ENCODE measurements around the gene PCGF6. TPM values are rescaled to one million over a fixed set of nuclear protein-coding genes. Genes with fewer than 3 reads are reported as not detected.

PCGF6 gene
- total RNA-seq, 4 donors from 2014 or later: 11.7 to 19.1 (median 17.1) TPM

GRCh38 chr10:103287992-103288391, 62.9 kb downstream of the PCGF6 start:
- Histone ChIP-seq H3K4me3 (no peak overlapping the region), H3K4me1 (no peaks in the 10 kb centered on the region), H3K9me3 (peaks cover 0 to 6% (median 0%) of the 10 kb centered on the region in 3 donors), H3K27ac (no peak overlapping the region), H3K36me3 (no peaks in the 10 kb centered on the region), H3K27me3 (peaks cover 89% of the 10 kb centered on the region)
- TF ChIP-seq EP300 (IDR thresholded peaks at IDR 0.05) (no peak), POLR2AphosphoS5 (IDR thresholded peaks at IDR 0.05) (no peak), POLR2A (IDR thresholded peaks at IDR 0.05) (no peak), CTCF (IDR thresholded peaks at IDR 0.05) (no peak)
- ATAC-seq: no peak
- 72 to 81% methylated on average over 5 of the region's 5 CpGs for WGBS, 2 donors (ENCODE audit: low coverage in 1 of 2)

- ATAC-seq: no peak
- no peaks in the 10 kb centered on the region for H3K9me3 ChIP-seq
- no peaks in the 10 kb centered on the region for H3K4me1 ChIP-seq
- WGBS, 2 donors (ENCODE audit: low coverage in 1 of 2): 71 to 89% methylated on average over 8 to 9 of the region's 11 CpGs
- no peak for TF ChIP-seq POLR2A (IDR thresholded peaks at IDR 0.05)
- no peak overlapping the region for H3K4me3 ChIP-seq
- no peaks in the 10 kb centered on the region for H3K36me3 ChIP-seq
- H3K27ac ChIP-seq: no peak overlapping the region
- H3K27me3 ChIP-seq: peaks cover 91% of the 10 kb centered on the region
These were observed 66.8 kb downstream of the PCGF6 start for GRCh38 chr10:103284170-103284569.

DNA sequence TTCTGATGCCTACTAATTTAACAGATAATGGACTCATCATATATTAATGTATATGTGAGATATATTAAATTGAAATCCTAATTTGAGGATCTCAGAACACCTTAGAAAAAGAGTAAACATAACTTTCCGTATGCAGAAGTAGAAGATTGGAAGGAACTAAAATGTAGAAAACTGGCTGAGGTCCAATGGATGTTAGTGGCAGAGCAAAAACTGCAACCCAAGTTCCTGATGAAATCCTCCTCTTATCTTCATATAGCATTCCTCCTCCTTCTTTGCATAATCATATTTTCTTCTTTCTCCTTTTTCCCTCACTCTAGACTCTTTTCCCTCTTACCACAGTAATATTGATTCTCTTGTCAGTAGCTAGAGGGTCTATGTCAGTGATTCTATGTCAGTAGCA, 68.0 kb downstream of the PCGF6 start:
- H3K27me3 ChIP-seq: peaks cover 91% of the 10 kb centered on the region
- no peak overlapping the region for H3K4me3 ChIP-seq
- H3K4me1 ChIP-seq: peaks cover 0 to 2% (median 0%) of the 10 kb centered on the region in 3 donors
- peaks cover 0 to 5% (median 0%) of the 10 kb centered on the region in 3 donors for H3K9me3 ChIP-seq
- no peak overlapping the region for H3K27ac ChIP-seq
- WGBS, 2 donors (ENCODE audit: low coverage in 1 of 2): 45 to 69% methylated on average over 1 of the region's 1 CpG
- no peak for TF ChIP-seq POLR2A (IDR thresholded peaks at IDR 0.05)
- no peak for TF ChIP-seq EP300 (IDR thresholded peaks at IDR 0.05)
- TF ChIP-seq POLR2AphosphoS5 (IDR thresholded peaks at IDR 0.05): no peak
- TF ChIP-seq CTCF (IDR thresholded peaks at IDR 0.05): no peak
- no peak for ATAC-seq
- H3K36me3 ChIP-seq: no peaks in the 10 kb centered on the region

- Histone ChIP-seq H3K27me3 (peaks cover 91% of the 10 kb centered on the region), H3K9me3 (peaks cover 0 to 9% (median 0%) of the 10 kb centered on the region in 3 donors), H3K27ac (no peak overlapping the region), H3K36me3 (no peaks in the 10 kb centered on the region), H3K4me3 (no peak overlapping the region), H3K4me1 (peaks cover 0 to 14% (median 7%) of the 10 kb centered on the region in 3 donors)
- 0% methylated on average over 1 of the region's 14 CpGs for WGBS, 2 donors (ENCODE audit: low coverage in 1 of 2)
- ATAC-seq: no peak
- no peak for TF ChIP-seq POLR2AphosphoS5 (IDR thresholded peaks at IDR 0.05)
- no peak for TF ChIP-seq EP300 (IDR thresholded peaks at IDR 0.05)
- TF ChIP-seq CTCF (IDR thresholded peaks at IDR 0.05): no peak
- TF ChIP-seq POLR2A (IDR thresholded peaks at IDR 0.05): no peak
These were observed 69.2 kb downstream of the PCGF6 start for GRCh38 chr10:103281753-103282152.

DNA sequence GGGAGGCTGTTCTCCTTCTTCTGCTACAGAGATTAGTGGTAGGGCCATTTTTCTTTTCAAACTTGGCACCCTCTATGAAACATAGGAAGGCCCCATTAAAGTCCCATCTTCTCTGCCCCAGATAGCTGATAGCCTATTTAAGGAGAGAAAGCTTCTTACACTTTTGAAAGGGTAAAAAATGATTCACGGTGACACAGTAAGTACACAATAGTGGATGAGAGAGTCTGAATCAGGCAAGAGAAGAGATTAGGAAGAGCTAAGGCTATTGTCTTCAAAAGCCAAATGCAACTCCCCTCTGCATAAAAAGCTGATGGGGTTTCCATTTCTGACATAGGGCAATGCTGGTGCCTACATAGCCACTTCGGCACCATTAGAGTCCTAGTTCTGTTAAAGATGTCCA, 70.4 kb downstream of the PCGF6 start:
- Histone ChIP-seq H3K4me1 (peaks cover 0 to 19% (median 8%) of the 10 kb centered on the region in 3 donors), H3K36me3 (no peaks in the 10 kb centered on the region), H3K9me3 (peaks cover 0 to 9% (median 0%) of the 10 kb centered on the region in 3 donors), H3K27me3 (peaks cover 91% of the 10 kb centered on the region), H3K27ac (no peak overlapping the region), H3K4me3 (no peak overlapping the region)
- 56 to 80% methylated on average over 1 to 2 of the region's 2 CpGs for WGBS, 2 donors (ENCODE audit: low coverage in 1 of 2)
- no peak for ATAC-seq
- TF ChIP-seq POLR2AphosphoS5 (IDR thresholded peaks at IDR 0.05): no peak
- TF ChIP-seq POLR2A (IDR thresholded peaks at IDR 0.05): no peak
- no peak for TF ChIP-seq CTCF (IDR thresholded peaks at IDR 0.05)
- no peak for TF ChIP-seq EP300 (IDR thresholded peaks at IDR 0.05)
